Measurements from ENCODE around the gene HSD17B14. TPM values are rescaled to one million over a fixed set of nuclear protein-coding genes. Genes with fewer than 3 reads are reported as not detected.

Gene HSD17B14
- total and polyA plus RNA-seq, 9 of the 15 experiments (the other 6 are each of a cell fraction or from before 2014, with no cell fraction given), result 0.16 TPM; not detected in 8

DNA sequence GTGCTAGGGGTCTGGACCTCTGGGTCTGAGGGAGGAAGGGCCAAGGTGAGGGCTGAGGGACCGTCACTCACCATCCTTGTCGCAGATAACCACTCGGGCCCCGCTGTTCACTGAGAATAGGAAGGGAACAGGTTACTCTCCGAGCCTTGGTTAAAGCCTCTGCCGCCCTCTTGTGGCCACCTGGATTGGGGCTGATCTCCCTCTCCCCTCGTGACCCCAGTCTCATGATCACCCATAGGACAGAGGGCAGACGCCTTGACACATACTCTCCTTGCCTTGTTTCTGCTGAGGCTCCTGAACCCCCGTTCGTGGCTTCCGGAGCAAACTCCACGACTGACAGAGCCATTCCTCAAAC lies 580 bp downstream of the HSD17B14 start:
- Histone ChIP-seq H2AFZ (ENCODE audit: low read depth, low read length) (peak overlapping the region; percentile 99), H3K9me1 (ENCODE audit: control insufficient read depth, insufficient read depth, low read length) (peaks cover 4% of the 10 kb centered on the region), H3K27me3 (ENCODE audit: control insufficient read depth in 2 of 2, insufficient read depth in 2 of 2, low read length in 2 of 2) (no peaks in the 10 kb centered on the region), H3K79me2 (ENCODE audit: control insufficient read depth, insufficient read depth, low read length) (no peaks in the 10 kb centered on the region), H3K9me3 (replicated peaks; ENCODE audit: control insufficient read depth, insufficient read depth, low read depth, low read length) (no peaks in the 10 kb centered on the region), H3K4me2 (ENCODE audit: insufficient read depth, low read length) (peak overlapping the region; percentile 52; the same call in 1 of the 2 replicates), H4K20me1 (replicated peaks; ENCODE audit: control insufficient read depth, insufficient read depth, low read length) (no peaks in the 10 kb centered on the region), H3K27ac (ENCODE audit: extremely low read depth, low read depth, low read length) (peak overlapping the region; percentile 82), H3K36me3 (ENCODE audit: control insufficient read depth, insufficient read depth, low read length) (no peaks in the 10 kb centered on the region; the same call in 1 of the 3 replicates), H3K4me3 (no peak overlapping the region), H3K9ac (ENCODE audit: insufficient read depth in 1 of 2, low read depth in 2 of 2, low read length in 2 of 2) (peak overlapping the region; percentile 59 to 84; a peak in 3 of 4 replicates), H3K4me1 (replicated peaks in 1 of 2; ENCODE audit: control insufficient read depth in 2 of 2, insufficient read depth in 2 of 2, low read length in 2 of 2) (peaks cover 11 to 35% of the 10 kb centered on the region in 2 experiments)
- ATAC-seq (peak; percentile 100), FAIRE-seq (peak; percentile 100), DNase-seq (ENCODE audit: extremely low read depth in 1 of 4, low spot score in 3 of 4) (peak; percentile 86 to 95 (median 88))
- no TSS peak for BruUV-seq (replicated peaks)
- ChIA-PET CTCF (ENCODE audit: low intra/inter-chr PET ratio) (interaction anchor here (0.6 to 2.7 kb wide), 7 partner anchors 19 to 189 kb away, joined by 3 to 28 read pairs (median 4); no protein-coding TSS in a partner anchor), POLR2A (interaction anchor here (0.5 to 1.7 kb wide), 2 partner anchors 20 to 132 kb away, joined by 3 to 6 read pairs; no protein-coding TSS in a partner anchor)
- intact Hi-C loops (cut with micrococcal nuclease), result loop anchor here (1.0 to 2.0 kb wide), 2 partner anchors 40 to 189 kb away; partner anchors contain the start of gene CA11
- in situ Hi-C loops (cut with MboI), result loop anchor here (5.0 kb wide), 1 partner anchor 193 kb away; no protein-coding TSS in a partner anchor
- 2% methylated on average over 12 of the region's 12 CpGs for WGBS (ENCODE audit: insufficient coverage, low coverage, missing lambda C conversion rate)
- TF ChIP-seq, protein P1, sequence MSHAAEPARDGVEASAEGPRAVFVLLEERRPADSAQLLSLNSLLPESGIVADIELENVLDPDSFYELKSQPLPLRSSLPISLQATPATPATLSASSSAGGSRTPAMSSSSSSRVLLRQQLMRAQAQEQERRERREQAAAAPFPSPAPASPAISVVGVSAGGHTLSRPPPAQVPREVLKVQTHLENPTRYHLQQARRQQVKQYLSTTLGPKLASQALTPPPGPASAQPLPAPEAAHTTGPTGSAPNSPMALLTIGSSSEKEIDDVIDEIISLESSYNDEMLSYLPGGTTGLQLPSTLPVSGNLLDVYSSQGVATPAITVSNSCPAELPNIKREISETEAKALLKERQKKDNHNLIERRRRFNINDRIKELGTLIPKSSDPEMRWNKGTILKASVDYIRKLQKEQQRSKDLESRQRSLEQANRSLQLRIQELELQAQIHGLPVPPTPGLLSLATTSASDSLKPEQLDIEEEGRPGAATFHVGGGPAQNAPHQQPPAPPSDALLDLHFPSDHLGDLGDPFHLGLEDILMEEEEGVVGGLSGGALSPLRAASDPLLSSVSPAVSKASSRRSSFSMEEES (CRISPR knock-in tag; IDR thresholded peaks at IDR 0.05), result peak; percentile 86
- no peak; the same call in none of the 2 replicates for TF ChIP-seq ETV1 (tag; conservative IDR thresholded peaks at IDR 0.05; ENCODE audit: low read depth)
- no peak for TF ChIP-seq MBD2 (IDR thresholded peaks at IDR 0.05; ENCODE audit: borderline replicate concordance, low read depth)
- TF ChIP-seq, protein P2, sequence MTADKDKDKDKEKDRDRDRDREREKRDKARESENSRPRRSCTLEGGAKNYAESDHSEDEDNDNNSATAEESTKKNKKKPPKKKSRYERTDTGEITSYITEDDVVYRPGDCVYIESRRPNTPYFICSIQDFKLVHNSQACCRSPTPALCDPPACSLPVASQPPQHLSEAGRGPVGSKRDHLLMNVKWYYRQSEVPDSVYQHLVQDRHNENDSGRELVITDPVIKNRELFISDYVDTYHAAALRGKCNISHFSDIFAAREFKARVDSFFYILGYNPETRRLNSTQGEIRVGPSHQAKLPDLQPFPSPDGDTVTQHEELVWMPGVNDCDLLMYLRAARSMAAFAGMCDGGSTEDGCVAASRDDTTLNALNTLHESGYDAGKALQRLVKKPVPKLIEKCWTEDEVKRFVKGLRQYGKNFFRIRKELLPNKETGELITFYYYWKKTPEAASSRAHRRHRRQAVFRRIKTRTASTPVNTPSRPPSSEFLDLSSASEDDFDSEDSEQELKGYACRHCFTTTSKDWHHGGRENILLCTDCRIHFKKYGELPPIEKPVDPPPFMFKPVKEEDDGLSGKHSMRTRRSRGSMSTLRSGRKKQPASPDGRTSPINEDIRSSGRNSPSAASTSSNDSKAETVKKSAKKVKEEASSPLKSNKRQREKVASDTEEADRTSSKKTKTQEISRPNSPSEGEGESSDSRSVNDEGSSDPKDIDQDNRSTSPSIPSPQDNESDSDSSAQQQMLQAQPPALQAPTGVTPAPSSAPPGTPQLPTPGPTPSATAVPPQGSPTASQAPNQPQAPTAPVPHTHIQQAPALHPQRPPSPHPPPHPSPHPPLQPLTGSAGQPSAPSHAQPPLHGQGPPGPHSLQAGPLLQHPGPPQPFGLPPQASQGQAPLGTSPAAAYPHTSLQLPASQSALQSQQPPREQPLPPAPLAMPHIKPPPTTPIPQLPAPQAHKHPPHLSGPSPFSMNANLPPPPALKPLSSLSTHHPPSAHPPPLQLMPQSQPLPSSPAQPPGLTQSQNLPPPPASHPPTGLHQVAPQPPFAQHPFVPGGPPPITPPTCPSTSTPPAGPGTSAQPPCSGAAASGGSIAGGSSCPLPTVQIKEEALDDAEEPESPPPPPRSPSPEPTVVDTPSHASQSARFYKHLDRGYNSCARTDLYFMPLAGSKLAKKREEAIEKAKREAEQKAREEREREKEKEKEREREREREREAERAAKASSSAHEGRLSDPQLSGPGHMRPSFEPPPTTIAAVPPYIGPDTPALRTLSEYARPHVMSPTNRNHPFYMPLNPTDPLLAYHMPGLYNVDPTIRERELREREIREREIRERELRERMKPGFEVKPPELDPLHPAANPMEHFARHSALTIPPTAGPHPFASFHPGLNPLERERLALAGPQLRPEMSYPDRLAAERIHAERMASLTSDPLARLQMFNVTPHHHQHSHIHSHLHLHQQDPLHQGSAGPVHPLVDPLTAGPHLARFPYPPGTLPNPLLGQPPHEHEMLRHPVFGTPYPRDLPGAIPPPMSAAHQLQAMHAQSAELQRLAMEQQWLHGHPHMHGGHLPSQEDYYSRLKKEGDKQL (CRISPR knock-in tag; IDR thresholded peaks at IDR 0.05; ENCODE audit: borderline replicate concordance), result no peak
- no peak for TF ChIP-seq TCFL5 (CRISPR knock-in tag; conservative IDR thresholded peaks at IDR 0.05)
- no peak for TF ChIP-seq TAF9B (IDR thresholded peaks at IDR 0.05; ENCODE audit: partially characterized antibody)
- TF ChIP-seq SMC3 (conservative IDR thresholded peaks at IDR 0.05; ENCODE audit: insufficient read depth, low read depth, low read length), result peak; percentile 95
- TF ChIP-seq OTX1 (CRISPR knock-in tag; IDR thresholded peaks at IDR 0.05), result no peak
- no peak for TF ChIP-seq FOXK1 (CRISPR knock-in tag; IDR thresholded peaks at IDR 0.05; ENCODE audit: borderline replicate concordance)
- TF ChIP-seq, protein P3, sequence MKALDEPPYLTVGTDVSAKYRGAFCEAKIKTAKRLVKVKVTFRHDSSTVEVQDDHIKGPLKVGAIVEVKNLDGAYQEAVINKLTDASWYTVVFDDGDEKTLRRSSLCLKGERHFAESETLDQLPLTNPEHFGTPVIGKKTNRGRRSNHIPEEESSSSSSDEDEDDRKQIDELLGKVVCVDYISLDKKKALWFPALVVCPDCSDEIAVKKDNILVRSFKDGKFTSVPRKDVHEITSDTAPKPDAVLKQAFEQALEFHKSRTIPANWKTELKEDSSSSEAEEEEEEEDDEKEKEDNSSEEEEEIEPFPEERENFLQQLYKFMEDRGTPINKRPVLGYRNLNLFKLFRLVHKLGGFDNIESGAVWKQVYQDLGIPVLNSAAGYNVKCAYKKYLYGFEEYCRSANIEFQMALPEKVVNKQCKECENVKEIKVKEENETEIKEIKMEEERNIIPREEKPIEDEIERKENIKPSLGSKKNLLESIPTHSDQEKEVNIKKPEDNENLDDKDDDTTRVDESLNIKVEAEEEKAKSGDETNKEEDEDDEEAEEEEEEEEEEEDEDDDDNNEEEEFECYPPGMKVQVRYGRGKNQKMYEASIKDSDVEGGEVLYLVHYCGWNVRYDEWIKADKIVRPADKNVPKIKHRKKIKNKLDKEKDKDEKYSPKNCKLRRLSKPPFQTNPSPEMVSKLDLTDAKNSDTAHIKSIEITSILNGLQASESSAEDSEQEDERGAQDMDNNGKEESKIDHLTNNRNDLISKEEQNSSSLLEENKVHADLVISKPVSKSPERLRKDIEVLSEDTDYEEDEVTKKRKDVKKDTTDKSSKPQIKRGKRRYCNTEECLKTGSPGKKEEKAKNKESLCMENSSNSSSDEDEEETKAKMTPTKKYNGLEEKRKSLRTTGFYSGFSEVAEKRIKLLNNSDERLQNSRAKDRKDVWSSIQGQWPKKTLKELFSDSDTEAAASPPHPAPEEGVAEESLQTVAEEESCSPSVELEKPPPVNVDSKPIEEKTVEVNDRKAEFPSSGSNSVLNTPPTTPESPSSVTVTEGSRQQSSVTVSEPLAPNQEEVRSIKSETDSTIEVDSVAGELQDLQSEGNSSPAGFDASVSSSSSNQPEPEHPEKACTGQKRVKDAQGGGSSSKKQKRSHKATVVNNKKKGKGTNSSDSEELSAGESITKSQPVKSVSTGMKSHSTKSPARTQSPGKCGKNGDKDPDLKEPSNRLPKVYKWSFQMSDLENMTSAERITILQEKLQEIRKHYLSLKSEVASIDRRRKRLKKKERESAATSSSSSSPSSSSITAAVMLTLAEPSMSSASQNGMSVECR (CRISPR knock-in tag; IDR thresholded peaks at IDR 0.05), result no peak

Measured in K562 (cell line).